HepG2 (cell line): ENCODE data around the gene MORF4L1. TPM values are rescaled to one million over a fixed set of nuclear protein-coding genes. Genes with fewer than 3 reads are reported as not detected.

Experiments
- AGO2 ChIP-seq: fragments of 200-400 bp; formaldehyde crosslinking; optimal IDR thresholded peaks from 2 replicates; pipeline ENCODE3; 2017; ENCODE audit warnings: mild to moderate bottlenecking, low read depth, low read length, moderate library complexity
- CHD4 ChIP-seq: fragments of 200-600 bp; sonication (generic); IDR thresholded peaks from 2 replicates; pipeline ENCODE4 v1.7.0; 2017; ENCODE audit warnings: mild to moderate bottlenecking, low read length, borderline replicate concordance
- EP300 ChIP-seq, 3 experiments: sonication (generic) in 1 of 3; formaldehyde crosslinking in 1 of 3; IDR thresholded peaks; 2 replicates each; pipeline versions ENCODE4 v1.5.1 to v1.6.1; 2011 to 2020; ENCODE audit warnings: low read depth in 2 of 3, low read length in 2 of 3, borderline replicate concordance in 1 of 3, improper control_type of control experiment in 1 of 3, mild to moderate bottlenecking in 1 of 3, missing genetic modification reagents in 1 of 3, moderate library complexity in 1 of 3
- ETV6 ChIP-seq: sonication (generic); formaldehyde crosslinking; conservative IDR thresholded peaks from 2 replicates; pipeline ENCODE4 v1.4.0; 2020; ENCODE audit warnings: missing genetic modification reagents
- HDAC6 ChIP-seq: fragments of 200-600 bp; sonication (generic); IDR thresholded peaks from 2 replicates; pipeline ENCODE4 v1.7.0; 2017; ENCODE audit warnings: mild to moderate bottlenecking, antibody characterized with exemption, low read length, low read depth
- HIVEP1 ChIP-seq: sonication (generic); formaldehyde crosslinking; IDR thresholded peaks from 2 replicates; pipeline ENCODE4 v1.4.0; 2020; ENCODE audit warnings: mild to moderate bottlenecking, missing genetic modification reagents
- MAFF ChIP-seq: IDR thresholded peaks from 2 replicates; pipeline ENCODE4 v1.6.1; 2011; ENCODE audit warnings: low read depth, low read length, improper control_type of control experiment
- NRL ChIP-seq: sonication (generic); formaldehyde crosslinking; IDR thresholded peaks from 2 replicates; pipeline ENCODE4 v1.5.0; 2020; ENCODE audit warnings: missing genetic modification reagents, mild to moderate bottlenecking, moderate library complexity, borderline replicate concordance
- PCBP2 ChIP-seq: fragments of 200-400 bp; formaldehyde crosslinking; optimal IDR thresholded peaks from 2 replicates; pipeline ENCODE3; 2018; ENCODE audit warnings: low read length, low read depth; ENCODE audit not compliant: poor library complexity, severe bottlenecking
- PPARG ChIP-seq: conservative IDR thresholded peaks from 2 replicates; pipeline ENCODE4 v1.6.1; 2016; ENCODE audit warnings: missing biosample characterization, missing genetic modification reagents
- SMYD3 ChIP-seq: sonication (generic); formaldehyde crosslinking; IDR thresholded peaks from 2 replicates; pipeline ENCODE4 v1.8.1; 2023; ENCODE audit warnings: mild to moderate bottlenecking, missing genetic modification reagents
- SP5 ChIP-seq: IDR thresholded peaks from 2 replicates; pipeline ENCODE4 v1.6.1; 2016; ENCODE audit warnings: low read depth, borderline replicate concordance
- ZBTB38 ChIP-seq: sonication (generic); formaldehyde crosslinking; IDR thresholded peaks from 2 replicates; pipeline ENCODE4 v1.5.1; 2020; ENCODE audit warnings: mild to moderate bottlenecking, missing genetic modification reagents
- ZFP37 ChIP-seq: sonication (generic); formaldehyde crosslinking; IDR thresholded peaks from 2 replicates; pipeline ENCODE4 v1.4.0; 2020; ENCODE audit warnings: missing genetic modification reagents, borderline replicate concordance
- ZKSCAN1 ChIP-seq: fragments of 150-350 bp; IDR thresholded peaks from 2 replicates; pipeline ENCODE4 v1.6.1; 2014; ENCODE audit warnings: low read length
- ZNF264 ChIP-seq: sonication (generic); formaldehyde crosslinking; IDR thresholded peaks from 2 replicates; pipeline ENCODE4 v1.4.0; 2020; ENCODE audit warnings: missing genetic modification reagents
- ZNF280B ChIP-seq: sonication (generic); formaldehyde crosslinking; IDR thresholded peaks from 2 replicates; pipeline ENCODE4 v1.5.0; 2020; ENCODE audit warnings: missing genetic modification reagents, mild to moderate bottlenecking, borderline replicate concordance
- ZNF331 ChIP-seq: sonication (generic); formaldehyde crosslinking; IDR thresholded peaks from 2 replicates; pipeline ENCODE4 v1.4.0; 2020; ENCODE audit warnings: missing genetic modification reagents
- ZNF598 ChIP-seq: sonication (generic); formaldehyde crosslinking; IDR thresholded peaks from 2 replicates; pipeline ENCODE4 v1.5.1; 2020; ENCODE audit warnings: mild to moderate bottlenecking, missing genetic modification reagents, borderline replicate concordance
- ZNF639 ChIP-seq: conservative IDR thresholded peaks from 2 replicates; pipeline ENCODE4 v1.6.1; 2018; ENCODE audit warnings: missing genetic modification reagents
- ZNF703 ChIP-seq: sonication (generic); formaldehyde crosslinking; IDR thresholded peaks from 2 replicates; pipeline ENCODE4 v1.5.1; 2020; ENCODE audit warnings: missing genetic modification reagents, mild to moderate bottlenecking, moderate library complexity, borderline replicate concordance
- ZNF782 ChIP-seq: sonication (generic); formaldehyde crosslinking; IDR thresholded peaks from 2 replicates; pipeline ENCODE4 v1.4.0; 2020; ENCODE audit warnings: missing genetic modification reagents, mild to moderate bottlenecking, borderline replicate concordance
- ZNF850 ChIP-seq: sonication (generic); formaldehyde crosslinking; conservative IDR thresholded peaks from 2 replicates; pipeline ENCODE4 v1.9.0; 2021; ENCODE audit warnings: mild to moderate bottlenecking, missing genetic modification reagents
- ZNF891 ChIP-seq: sonication (generic); formaldehyde crosslinking; IDR thresholded peaks from 2 replicates; pipeline ENCODE4 v1.5.0; 2020; ENCODE audit warnings: mild to moderate bottlenecking, missing genetic modification reagents
- polyA plus RNA-seq, 8 experiments: library from polyadenylated mRNA; depleted of rRNA in 3 of 8; stranded (reverse) in 7 of 8; unstranded in 1 of 8; fragments of >200 nt; fragmentation: Illumina TruSeq in 4 of 8; extraction: Trizol in 4 of 8; gene quantifications; 2 replicates each; pipeline versions ENCODE4 v1.2.1 to v1.2.3, GENCODE V29; 2011 to 2016; ENCODE audit warnings: low read depth in 4 of 8, missing spikeins in 1 of 8, mixed read lengths in 1 of 8; ENCODE audit not compliant: insufficient read depth in 1 of 8
- total RNA-seq, 5 experiments: library from RNA; depleted of rRNA; stranded (reverse); fragments of >200 nt; fragmentation: Illumina TruSeq; extraction: Trizol; gene quantifications; 2 replicates each; pipeline ENCODE4 v1.2.3, GENCODE V29; 2016; ENCODE audit warnings: low read depth in 1 of 5
- TF ChIP-seq, protein P1 (sequence below): sonication (generic); formaldehyde crosslinking; IDR thresholded peaks from 2 replicates; pipeline ENCODE4 v1.5.1; 2020; ENCODE audit warnings: mild to moderate bottlenecking, missing genetic modification reagents, moderate library complexity

MORF4L1 gene
- total and polyA plus RNA-seq, 2 of the 13 experiments (the other 11 are each of a cell fraction or from before 2014, with no cell fraction given), result 218 to 219 TPM

GRCh38 chr15:78909791-78910228 is 37.1 kb downstream of the MORF4L1 start (continued):
- TF ChIP-seq SP5 (CRISPR knock-in tag) (no peak), ZNF891 (CRISPR knock-in tag) (no peak), HIVEP1 (CRISPR knock-in tag) (no peak), EP300 (IDR thresholded peaks at IDR 0.05; ENCODE audit: low read depth in 2 of 2, low read length in 2 of 2) (no peak), EP300 (CRISPR knock-in tag; IDR thresholded peaks at IDR 0.05; ENCODE audit: borderline replicate concordance) (no peak), MAFF (no peak), ZNF639 (CRISPR knock-in tag) (no peak), ZNF280B (CRISPR knock-in tag) (no peak), SMYD3 (no peak), ZFP37 (CRISPR knock-in tag) (no peak), NRL (CRISPR knock-in tag) (no peak), ZNF264 (CRISPR knock-in tag) (no peak), AGO2 (no peak), ZNF703 (CRISPR knock-in tag) (no peak), ETV6 (0 out of 2 replicates have a peak, but pooled peaks have one; percentile 1), ZBTB38 (CRISPR knock-in tag) (peak; percentile 49; the same call in 1 of the 2 replicates), PPARG (CRISPR knock-in tag) (no peak), ZNF331 (CRISPR knock-in tag) (no peak), ZKSCAN1 (peak; percentile 92), CHD4 (no peak), HDAC6 (no peak), ZNF782 (no peak), ZNF598 (CRISPR knock-in tag) (no peak), PCBP2 (no peak), ZNF850 (CRISPR knock-in tag) (no peak)
- TF ChIP-seq, protein P1, sequence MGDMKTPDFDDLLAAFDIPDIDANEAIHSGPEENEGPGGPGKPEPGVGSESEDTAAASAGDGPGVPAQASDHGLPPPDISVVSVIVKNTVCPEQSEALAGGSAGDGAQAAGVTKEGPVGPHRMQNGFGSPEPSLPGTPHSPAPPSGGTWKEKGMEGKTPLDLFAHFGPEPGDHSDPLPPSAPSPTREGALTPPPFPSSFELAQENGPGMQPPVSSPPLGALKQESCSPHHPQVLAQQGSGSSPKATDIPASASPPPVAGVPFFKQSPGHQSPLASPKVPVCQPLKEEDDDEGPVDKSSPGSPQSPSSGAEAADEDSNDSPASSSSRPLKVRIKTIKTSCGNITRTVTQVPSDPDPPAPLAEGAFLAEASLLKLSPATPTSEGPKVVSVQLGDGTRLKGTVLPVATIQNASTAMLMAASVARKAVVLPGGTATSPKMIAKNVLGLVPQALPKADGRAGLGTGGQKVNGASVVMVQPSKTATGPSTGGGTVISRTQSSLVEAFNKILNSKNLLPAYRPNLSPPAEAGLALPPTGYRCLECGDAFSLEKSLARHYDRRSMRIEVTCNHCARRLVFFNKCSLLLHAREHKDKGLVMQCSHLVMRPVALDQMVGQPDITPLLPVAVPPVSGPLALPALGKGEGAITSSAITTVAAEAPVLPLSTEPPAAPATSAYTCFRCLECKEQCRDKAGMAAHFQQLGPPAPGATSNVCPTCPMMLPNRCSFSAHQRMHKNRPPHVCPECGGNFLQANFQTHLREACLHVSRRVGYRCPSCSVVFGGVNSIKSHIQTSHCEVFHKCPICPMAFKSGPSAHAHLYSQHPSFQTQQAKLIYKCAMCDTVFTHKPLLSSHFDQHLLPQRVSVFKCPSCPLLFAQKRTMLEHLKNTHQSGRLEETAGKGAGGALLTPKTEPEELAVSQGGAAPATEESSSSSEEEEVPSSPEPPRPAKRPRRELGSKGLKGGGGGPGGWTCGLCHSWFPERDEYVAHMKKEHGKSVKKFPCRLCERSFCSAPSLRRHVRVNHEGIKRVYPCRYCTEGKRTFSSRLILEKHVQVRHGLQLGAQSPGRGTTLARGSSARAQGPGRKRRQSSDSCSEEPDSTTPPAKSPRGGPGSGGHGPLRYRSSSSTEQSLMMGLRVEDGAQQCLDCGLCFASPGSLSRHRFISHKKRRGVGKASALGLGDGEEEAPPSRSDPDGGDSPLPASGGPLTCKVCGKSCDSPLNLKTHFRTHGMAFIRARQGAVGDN, result peak; percentile 33
